Activated T-cell treated with anti-CD3 and anti-CD28 coated beads, Interleukin-2, amount 50 U/mL, for 4 hours (primary cell): ENCODE measurements around the gene AMZ2. TPM values are rescaled to one million over a fixed set of nuclear protein-coding genes. Genes with fewer than 3 reads are reported as not detected.
"Not testable (repeated sequence)": the region's sequence is repeated elsewhere in the genome, so short reads cannot be mapped to it uniquely, and the experiment has no call there.

Experiments
- ATAC-seq, 2 donors: fragments of 200-7000 bp; cut with Tn5 transposase; one replicate each; pipeline ENCODE4 v1.10.0; 2021
- DNase-seq: peaks from one replicate; pipeline ENCODE4 v3.0.0-alpha.2; 2020
- H3K27me3 Mint-ChIP-seq: one replicate; pipeline ENCODE4 v1.8.0; 2021; ENCODE audit warnings: low read depth, mixed read lengths
- H3K36me3 Mint-ChIP-seq: one replicate; pipeline ENCODE4 v1.8.0; 2022; ENCODE audit warnings: mixed read lengths; ENCODE audit not compliant: insufficient read depth
- H3K4me1 Mint-ChIP-seq: one replicate; pipeline ENCODE4 v1.8.0; 2021; ENCODE audit warnings: low read depth, mixed read lengths
- H3K4me3 Mint-ChIP-seq: one replicate; pipeline ENCODE4 v1.8.0; 2021; ENCODE audit warnings: mild to moderate bottlenecking, moderate library complexity, mixed read lengths
- H3K9me3 Mint-ChIP-seq: one replicate; pipeline ENCODE4 v1.8.0; 2021; ENCODE audit warnings: mixed read lengths
- total RNA-seq, 3 donors: library from RNA; stranded (reverse); gene quantifications; one replicate each; pipeline ENCODE4 v1.2.1, GENCODE V29; 2021

AMZ2 gene
- total RNA-seq, 3 donors from 2014 or later = 62.7 to 74.6 (median 72.8) TPM

GRCh38 chr17:68281965-68282364, 34.1 kb downstream of the AMZ2 start:
- not testable (repeated sequence) for H3K9me3 Mint-ChIP-seq, DNase-seq, H3K27me3 Mint-ChIP-seq, H3K4me3 Mint-ChIP-seq, ATAC-seq
- peaks cover 35% of the 10 kb centered on the region for H3K36me3 Mint-ChIP-seq
- peaks cover 13% of the 10 kb centered on the region for H3K4me1 Mint-ChIP-seq

GRCh38 chr17:68288375-68288774, 40.5 kb downstream of the AMZ2 start:
- H3K27me3 Mint-ChIP-seq = no peaks in the 10 kb centered on the region
- no peaks in the 10 kb centered on the region for H3K9me3 Mint-ChIP-seq
- peaks cover 2% of the 10 kb centered on the region for H3K36me3 Mint-ChIP-seq
- ATAC-seq (no peak), DNase-seq (no peak)
- H3K4me3 Mint-ChIP-seq = peak overlapping the region; percentile 97
- peaks cover 47% of the 10 kb centered on the region for H3K4me1 Mint-ChIP-seq

- Mint-ChIP-seq H3K9me3 (no peaks in the 10 kb centered on the region), H3K4me3 (peak overlapping the region; percentile 97), H3K27me3 (no peaks in the 10 kb centered on the region), H3K4me1 (peaks cover 47% of the 10 kb centered on the region), H3K36me3 (peaks cover 2% of the 10 kb centered on the region)
- DNase-seq (no peak), ATAC-seq (no peak)
Observed at GRCh38 chr17:68288804-68289203, 41.0 kb downstream of the AMZ2 start.

GRCh38 chr17:68289473-68289872, 41.6 kb downstream of the AMZ2 start:
- DNase-seq = no peak
- H3K27me3 Mint-ChIP-seq = no peaks in the 10 kb centered on the region
- no peaks in the 10 kb centered on the region for H3K9me3 Mint-ChIP-seq
- peaks cover 47% of the 10 kb centered on the region for H3K4me1 Mint-ChIP-seq
- ATAC-seq = no peak
- peaks cover 2% of the 10 kb centered on the region for H3K36me3 Mint-ChIP-seq
- peak overlapping the region; percentile 97 for H3K4me3 Mint-ChIP-seq

DNA sequence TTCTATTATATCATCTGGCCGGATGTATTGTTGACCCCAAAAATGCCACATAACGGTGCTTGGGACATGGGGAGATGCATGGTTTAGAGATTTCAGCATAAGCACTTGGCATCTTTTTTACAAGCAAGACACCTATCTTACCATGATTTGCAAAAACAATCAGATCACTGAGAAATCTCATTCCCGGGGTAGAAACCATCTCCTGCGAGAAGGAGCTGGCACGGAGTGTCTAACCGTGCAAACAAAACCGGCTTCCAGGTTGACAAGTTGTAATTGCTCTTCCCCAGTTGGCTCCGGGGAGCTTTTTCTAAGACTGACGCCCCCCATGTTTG, 42.1 kb downstream of the AMZ2 start:
- H3K4me1 Mint-ChIP-seq = peaks cover 51% of the 10 kb centered on the region
- no peaks in the 10 kb centered on the region for H3K9me3 Mint-ChIP-seq

DNA sequence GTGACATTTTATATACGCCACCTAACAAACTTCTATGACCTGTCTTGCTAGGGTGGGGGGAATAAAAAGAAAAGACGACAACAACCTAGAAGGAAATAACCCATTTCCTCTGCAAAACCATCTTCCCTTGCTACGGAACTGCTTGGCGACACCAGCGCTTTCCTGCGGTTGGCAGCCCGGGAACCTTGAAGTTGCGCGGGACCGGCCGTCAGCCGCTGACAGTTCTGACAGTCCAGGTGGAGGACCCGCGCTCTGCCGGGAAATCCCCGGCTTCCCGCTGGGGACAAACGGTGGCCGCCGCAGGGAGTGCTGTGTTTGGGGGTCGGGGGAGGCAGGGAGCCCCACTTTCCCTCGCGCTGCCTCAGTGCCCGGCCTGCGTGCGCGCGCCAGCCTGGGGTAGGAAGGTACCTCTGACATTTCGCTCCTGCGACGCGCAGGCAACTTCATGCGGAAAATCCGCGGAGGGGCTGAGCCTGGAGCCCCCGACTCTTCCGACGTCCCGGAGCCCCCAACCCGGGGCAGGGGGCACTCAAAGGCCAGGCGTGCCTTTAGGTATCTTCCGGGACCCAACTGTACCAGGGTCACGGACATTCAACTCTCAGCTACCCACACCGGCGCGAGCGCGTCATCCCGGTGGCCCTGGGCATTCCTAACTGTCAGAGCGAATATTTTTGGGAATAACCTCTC, 42.6 kb downstream of the AMZ2 start:
- ATAC-seq (no peak), DNase-seq (peak; percentile 38)
- Mint-ChIP-seq H3K36me3 (no peaks in the 10 kb centered on the region), H3K9me3 (no peaks in the 10 kb centered on the region), H3K4me3 (peak overlapping the region; percentile 97), H3K4me1 (peaks cover 54% of the 10 kb centered on the region), H3K27me3 (no peaks in the 10 kb centered on the region)

More for the DNA sequence above, 42.1 kb downstream of the AMZ2 start:
- Mint-ChIP-seq H3K36me3 (peaks cover 2% of the 10 kb centered on the region), H3K27me3 (no peaks in the 10 kb centered on the region), H3K4me3 (peak overlapping the region; percentile 97)
- DNase-seq = no peak
- no peak for ATAC-seq

GRCh38 chr17:68290955-68291835, 43.4 kb downstream of the AMZ2 start, which contains the start of the genes ARSG and SLC16A6:
TSS of gene ARSG (plus strand) at chr17:68291495. CDS start at chr17:68307494, 15,999 bp downstream.
TSS of gene SLC16A6 (minus strand) at chr17:68291127. CDS start at chr17:68278320, 12,807 bp downstream.
- ATAC-seq (peak; percentile 70 to 73), DNase-seq (peak; percentile 77)
- Mint-ChIP-seq H3K27me3 (no peaks in the 10 kb centered on the region), H3K9me3 (no peaks in the 10 kb centered on the region), H3K4me1 (peaks cover 55% of the 10 kb centered on the region), H3K4me3 (peak within 1 kb of the TSS; percentile 97), H3K36me3 (no peaks in the 10 kb centered on the region)

GRCh38 chr17:68291836-68292688, 44.2 kb downstream of the AMZ2 start:
- peak; percentile 83 for DNase-seq
- peaks cover 62% of the 10 kb centered on the region for H3K4me1 Mint-ChIP-seq
- H3K36me3 Mint-ChIP-seq = no peaks in the 10 kb centered on the region
- ATAC-seq = peak; percentile 74
- H3K4me3 Mint-ChIP-seq = peak overlapping the region; percentile 83
- H3K9me3 Mint-ChIP-seq = no peaks in the 10 kb centered on the region
- no peaks in the 10 kb centered on the region for H3K27me3 Mint-ChIP-seq

- no peaks in the 10 kb centered on the region for H3K27me3 Mint-ChIP-seq
- peaks cover 62% of the 10 kb centered on the region for H3K4me1 Mint-ChIP-seq
- DNase-seq = no peak
- no peaks in the 10 kb centered on the region for H3K9me3 Mint-ChIP-seq
- no peaks in the 10 kb centered on the region for H3K36me3 Mint-ChIP-seq
- no peak for ATAC-seq
- peak overlapping the region; percentile 83 for H3K4me3 Mint-ChIP-seq
Observed at GRCh38 chr17:68292689-68293040, 44.8 kb downstream of the AMZ2 start.

DNA sequence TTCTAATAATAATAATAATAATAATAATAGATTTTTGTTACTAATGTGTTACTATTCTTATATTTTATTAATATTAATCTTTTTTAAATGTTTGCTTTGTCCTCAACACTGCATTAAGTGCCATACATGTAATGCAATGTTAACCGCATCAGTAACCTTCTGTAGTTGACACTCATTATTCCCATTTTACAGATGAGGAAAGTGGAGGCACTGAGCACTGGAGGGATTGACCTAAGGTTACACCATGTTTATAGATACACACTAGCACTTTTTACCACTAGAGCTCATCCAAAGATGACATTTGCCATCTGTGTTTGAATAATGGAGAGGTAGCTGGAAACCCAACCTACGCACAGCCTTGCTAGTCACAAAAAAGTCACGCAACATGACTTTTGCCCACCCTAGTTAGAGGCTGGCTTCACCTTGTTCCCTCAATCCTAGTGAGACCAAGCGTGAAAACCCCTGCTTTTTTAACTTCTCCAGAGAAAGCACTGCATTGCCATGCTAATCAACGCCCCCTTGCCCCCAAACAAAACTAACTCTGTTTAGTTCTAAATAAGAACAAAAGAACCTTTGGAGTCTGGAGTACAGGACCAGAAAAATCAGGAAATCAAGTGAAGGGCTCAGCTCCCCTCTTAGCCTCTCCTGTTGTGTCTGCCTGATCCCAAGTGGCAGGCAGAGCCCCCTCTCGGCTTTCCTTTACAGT, 45.8 kb downstream of the AMZ2 start:
- no peak overlapping the region for H3K4me3 Mint-ChIP-seq
- no peak for ATAC-seq

DNA sequence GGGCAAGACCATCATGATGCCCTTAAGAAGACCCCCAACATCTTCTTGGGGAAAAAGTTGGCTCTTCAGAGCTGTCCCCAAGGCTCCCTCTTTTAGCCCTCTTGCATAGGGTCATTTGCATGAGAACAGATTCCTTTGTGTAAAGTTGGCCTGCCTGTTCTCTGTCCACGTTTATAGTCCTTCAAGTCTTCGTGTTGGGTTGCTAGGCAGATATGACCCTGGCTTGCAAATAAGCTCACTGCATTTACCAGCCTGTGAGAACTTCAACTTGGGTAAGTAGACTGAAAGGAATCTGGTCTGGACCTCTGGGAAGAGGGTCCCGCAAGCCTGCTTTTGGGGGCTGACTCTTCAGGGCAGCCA, 46.3 kb downstream of the AMZ2 start:
- Mint-ChIP-seq H3K9me3 (no peaks in the 10 kb centered on the region), H3K4me1 (peaks cover 58% of the 10 kb centered on the region), H3K4me3 (no peak overlapping the region), H3K36me3 (no peaks in the 10 kb centered on the region), H3K27me3 (no peaks in the 10 kb centered on the region)
- no peak for ATAC-seq
- DNase-seq = no peak

More for the DNA sequence above, 45.8 kb downstream of the AMZ2 start:
- peaks cover 61% of the 10 kb centered on the region for H3K4me1 Mint-ChIP-seq
- H3K36me3 Mint-ChIP-seq = no peaks in the 10 kb centered on the region
- no peak for DNase-seq
- no peaks in the 10 kb centered on the region for H3K9me3 Mint-ChIP-seq
- H3K27me3 Mint-ChIP-seq = no peaks in the 10 kb centered on the region

DNA sequence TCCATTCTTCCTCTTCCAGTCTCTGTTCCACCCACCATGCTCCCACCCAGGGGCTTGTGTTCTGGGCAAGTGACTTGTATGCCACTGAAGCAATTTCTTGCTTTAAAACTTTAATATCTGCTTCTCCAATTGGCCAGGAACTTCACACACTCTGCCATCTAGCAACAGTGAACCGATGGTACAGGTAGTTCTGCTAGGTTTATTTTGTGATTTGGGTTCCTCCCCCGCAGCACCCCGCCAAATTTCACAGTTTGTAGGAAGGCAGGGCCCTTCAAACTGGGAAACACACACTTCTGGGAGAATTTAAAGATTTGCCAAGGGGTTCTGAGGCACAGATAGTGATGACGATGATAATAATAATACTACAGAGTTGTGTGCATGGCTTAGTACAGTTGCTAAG, 46.8 kb downstream of the AMZ2 start:
- H3K27me3 Mint-ChIP-seq = no peaks in the 10 kb centered on the region
- peaks cover 57% of the 10 kb centered on the region for H3K4me1 Mint-ChIP-seq

GRCh38 chr17:68295086-68295485, 47.2 kb downstream of the AMZ2 start:
- peak; percentile 20 for DNase-seq
- Mint-ChIP-seq H3K4me1 (peaks cover 52% of the 10 kb centered on the region), H3K9me3 (no peaks in the 10 kb centered on the region), H3K27me3 (no peaks in the 10 kb centered on the region), H3K4me3 (no peak overlapping the region), H3K36me3 (no peaks in the 10 kb centered on the region)
- no peak for ATAC-seq

More for the DNA sequence above, 46.8 kb downstream of the AMZ2 start:
- H3K9me3 Mint-ChIP-seq = no peaks in the 10 kb centered on the region
- no peak for DNase-seq
- H3K4me3 Mint-ChIP-seq = no peak overlapping the region
- ATAC-seq = no peak
- no peaks in the 10 kb centered on the region for H3K36me3 Mint-ChIP-seq
